ENCODE measurements around the gene TCP11L2. TPM values are rescaled to one million over a fixed set of nuclear protein-coding genes. Genes with fewer than 3 reads are reported as not detected.

Gene TCP11L2
- total and polyA plus RNA-seq, 9 of the 15 experiments (the other 6 are each of a cell fraction or from before 2014, with no cell fraction given) = 0.39 to 4.5 (median 1.3) TPM

GRCh38 chr12:106358396-106359241, 56.1 kb downstream of the TCP11L2 start (continued):
- TF ChIP-seq ARID1B (IDR thresholded peaks at IDR 0.05) = peak; percentile 96
- no peak for TF ChIP-seq HNRNPUL1 (IDR thresholded peaks at IDR 0.05; ENCODE audit: low read length)
- no peak for TF ChIP-seq SMARCA5 (IDR thresholded peaks at IDR 0.05)
- TF ChIP-seq HDAC6 (IDR thresholded peaks at IDR 0.05; ENCODE audit: low read depth, low read length) = no peak
- TF ChIP-seq PHTF2 (CRISPR knock-in tag; IDR thresholded peaks at IDR 0.05) = no peak
- no peak for TF ChIP-seq ZNF696 (CRISPR knock-in tag; conservative IDR thresholded peaks at IDR 0.05)
- no peak for TF ChIP-seq ETS2 (tag; IDR thresholded peaks at IDR 0.05; ENCODE audit: borderline replicate concordance, poor library complexity, severe bottlenecking)
- TF ChIP-seq RBM14 (IDR thresholded peaks at IDR 0.05; ENCODE audit: borderline replicate concordance, insufficient read depth, low read depth, low read length) = no peak
- TF ChIP-seq SMAD1 (IDR thresholded peaks at IDR 0.05; ENCODE audit: low read depth, low read length, partially characterized antibody) = no peak
- TF ChIP-seq, protein P1, sequence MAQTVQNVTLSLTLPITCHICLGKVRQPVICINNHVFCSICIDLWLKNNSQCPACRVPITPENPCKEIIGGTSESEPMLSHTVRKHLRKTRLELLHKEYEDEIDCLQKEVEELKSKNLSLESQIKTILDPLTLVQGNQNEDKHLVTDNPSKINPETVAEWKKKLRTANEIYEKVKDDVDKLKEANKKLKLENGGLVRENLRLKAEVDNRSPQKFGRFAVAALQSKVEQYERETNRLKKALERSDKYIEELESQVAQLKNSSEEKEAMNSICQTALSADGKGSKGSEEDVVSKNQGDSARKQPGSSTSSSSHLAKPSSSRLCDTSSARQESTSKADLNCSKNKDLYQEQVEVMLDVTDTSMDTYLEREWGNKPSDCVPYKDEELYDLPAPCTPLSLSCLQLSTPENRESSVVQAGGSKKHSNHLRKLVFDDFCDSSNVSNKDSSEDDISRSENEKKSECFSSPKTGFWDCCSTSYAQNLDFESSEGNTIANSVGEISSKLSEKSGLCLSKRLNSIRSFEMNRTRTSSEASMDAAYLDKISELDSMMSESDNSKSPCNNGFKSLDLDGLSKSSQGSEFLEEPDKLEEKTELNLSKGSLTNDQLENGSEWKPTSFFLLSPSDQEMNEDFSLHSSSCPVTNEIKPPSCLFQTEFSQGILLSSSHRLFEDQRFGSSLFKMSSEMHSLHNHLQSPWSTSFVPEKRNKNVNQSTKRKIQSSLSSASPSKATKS (CRISPR knock-in tag; IDR thresholded peaks at IDR 0.05) = no peak
- TF ChIP-seq PRMT5 (CRISPR knock-in tag; IDR thresholded peaks at IDR 0.05) = no peak
- no peak for TF ChIP-seq RAD51 (IDR thresholded peaks at IDR 0.05; ENCODE audit: borderline replicate concordance, low read depth)
- TF ChIP-seq MTA1 (IDR thresholded peaks at IDR 0.05; ENCODE audit: borderline replicate concordance) = peak; percentile 55; the same call in 1 of the 2 replicates
- TF ChIP-seq KLF16 (IDR thresholded peaks at IDR 0.05) = peak; percentile 91
- TF ChIP-seq SMARCC2 (IDR thresholded peaks at IDR 0.05; ENCODE audit: low read depth) = peak; percentile 93
- TF ChIP-seq, protein P2, sequence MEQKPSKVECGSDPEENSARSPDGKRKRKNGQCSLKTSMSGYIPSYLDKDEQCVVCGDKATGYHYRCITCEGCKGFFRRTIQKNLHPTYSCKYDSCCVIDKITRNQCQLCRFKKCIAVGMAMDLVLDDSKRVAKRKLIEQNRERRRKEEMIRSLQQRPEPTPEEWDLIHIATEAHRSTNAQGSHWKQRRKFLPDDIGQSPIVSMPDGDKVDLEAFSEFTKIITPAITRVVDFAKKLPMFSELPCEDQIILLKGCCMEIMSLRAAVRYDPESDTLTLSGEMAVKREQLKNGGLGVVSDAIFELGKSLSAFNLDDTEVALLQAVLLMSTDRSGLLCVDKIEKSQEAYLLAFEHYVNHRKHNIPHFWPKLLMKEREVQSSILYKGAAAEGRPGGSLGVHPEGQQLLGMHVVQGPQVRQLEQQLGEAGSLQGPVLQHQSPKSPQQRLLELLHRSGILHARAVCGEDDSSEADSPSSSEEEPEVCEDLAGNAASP (IDR thresholded peaks at IDR 0.05) = no peak
- TF ChIP-seq DDX20 (tag; IDR thresholded peaks at IDR 0.05; ENCODE audit: low read depth) = no peak
- no peak for TF ChIP-seq PCBP2 (IDR thresholded peaks at IDR 0.05; ENCODE audit: low read depth, low read length, poor library complexity, severe bottlenecking)
- TF ChIP-seq MXD1 (CRISPR knock-in tag; IDR thresholded peaks at IDR 0.05; ENCODE audit: borderline replicate concordance, poor library complexity, severe bottlenecking) = no peak
- TF ChIP-seq MAFK (IDR thresholded peaks at IDR 0.05; ENCODE audit: low read length) = no peak
- TF ChIP-seq NRF1 (conservative IDR thresholded peaks at IDR 0.05 in 1 of 2, IDR thresholded peaks at IDR 0.05 in 1 of 2) = no peak
- TF ChIP-seq ZNF77 (CRISPR knock-in tag; IDR thresholded peaks at IDR 0.05) = no peak
- no peak for TF ChIP-seq ZNF3 (CRISPR knock-in tag; IDR thresholded peaks at IDR 0.05)
- peak in 1 of 3 experiments; percentile 73 for TF ChIP-seq YY1 (IDR thresholded peaks at IDR 0.05; ENCODE audit: borderline replicate concordance in 1 of 3, control insufficient read depth in 1 of 3, extremely low read depth in 1 of 3, insufficient read depth in 3 of 3, insufficient read length in 1 of 3, insufficient replicate concordance in 2 of 3, low read depth in 1 of 3, low read length in 2 of 3)
- no peak for TF ChIP-seq NCOA2 (IDR thresholded peaks at IDR 0.05; ENCODE audit: partially characterized antibody in 2 of 2)
